ENCODE data around the gene FOXO1.
A peak's percentile ranks its signal among the peaks of the same experiment; 100 is the strongest.

The FOXO1 gene

GRCh38 chr13:40635315-40635995, 31.0 kb downstream of the FOXO1 start:
- DNase-seq (ENCODE audit: low read depth): no peak

GRCh38 chr13:40632915-40633314, 33.5 kb downstream of the FOXO1 start:
- DNase-seq (ENCODE audit: low read depth): no peak

- DNase-seq (ENCODE audit: low read depth): no peak
Observed at GRCh38 chr13:40631605-40632004, 34.8 kb downstream of the FOXO1 start.

GRCh38 chr13:40629678-40630384, 36.6 kb downstream of the FOXO1 start:
- DNase-seq (ENCODE audit: low read depth): no peak

GRCh38 chr13:40626977-40627376, 39.5 kb downstream of the FOXO1 start:
- DNase-seq (ENCODE audit: low read depth): no peak

- no peak for DNase-seq (ENCODE audit: low read depth)
Observed at GRCh38 chr13:40626561-40626960, 39.9 kb downstream of the FOXO1 start.

- DNase-seq (ENCODE audit: low read depth): no peak
Observed at GRCh38 chr13:40624986-40625385, 41.5 kb downstream of the FOXO1 start.

GRCh38 chr13:40624383-40624782, 42.1 kb downstream of the FOXO1 start:
- no peak for DNase-seq (ENCODE audit: low read depth)

- no peak for DNase-seq (ENCODE audit: low read depth)
Observed at GRCh38 chr13:40622761-40623160, 43.7 kb downstream of the FOXO1 start.

GRCh38 chr13:40622246-40622645, 44.2 kb downstream of the FOXO1 start:
- no peak for DNase-seq (ENCODE audit: low read depth)

- DNase-seq (ENCODE audit: low read depth): no peak
Observed at GRCh38 chr13:40619479-40619814, 47.0 kb downstream of the FOXO1 start.

GRCh38 chr13:40618581-40619478, 47.6 kb downstream of the FOXO1 start:
- no peak for DNase-seq (ENCODE audit: low read depth)

GRCh38 chr13:40617801-40618356, 48.6 kb downstream of the FOXO1 start:
- no peak for DNase-seq (ENCODE audit: low read depth)

GRCh38 chr13:40615619-40616018, 50.8 kb downstream of the FOXO1 start:
- DNase-seq (ENCODE audit: low read depth): no peak

- DNase-seq (ENCODE audit: low read depth): no peak
Observed at GRCh38 chr13:40613914-40614313, 52.5 kb downstream of the FOXO1 start.

GRCh38 chr13:40613192-40613818, 53.1 kb downstream of the FOXO1 start:
- DNase-seq (ENCODE audit: low read depth): peak; percentile 29

GRCh38 chr13:40612041-40612440, 54.4 kb downstream of the FOXO1 start:
- DNase-seq (ENCODE audit: low read depth): no peak

- DNase-seq (ENCODE audit: low read depth): no peak
Observed at GRCh38 chr13:40611635-40612034, 54.8 kb downstream of the FOXO1 start.

GRCh38 chr13:40611004-40611403, 55.4 kb downstream of the FOXO1 start:
- no peak for DNase-seq (ENCODE audit: low read depth)

GRCh38 chr13:40609972-40610726, 56.3 kb downstream of the FOXO1 start:
- no peak for DNase-seq (ENCODE audit: low read depth)

- DNase-seq (ENCODE audit: low read depth): no peak
Observed at GRCh38 chr13:40608308-40608707, 58.1 kb downstream of the FOXO1 start.
